HepG2 (cell line): ENCODE results near the gene ARMH1. TPM values are rescaled to one million over a fixed set of nuclear protein-coding genes. Genes with fewer than 3 reads are reported as not detected.

Source experiments
- ATF7 ChIP-seq, 2 experiments: fragments of 450-650 bp in 1 of 2; sonication (generic) in 1 of 2; formaldehyde crosslinking in 1 of 2; IDR thresholded peaks; 2 replicates each; pipeline versions ENCODE4 v1.4.0 to v1.6.1; 2016 to 2020; ENCODE audit warnings: antibody characterized with exemption in 1 of 2, mild to moderate bottlenecking in 1 of 2, missing genetic modification reagents in 1 of 2
- GMEB2 ChIP-seq: IDR thresholded peaks from 2 replicates; pipeline ENCODE4 v1.6.1; 2016; ENCODE audit warnings: missing biosample characterization, missing genetic modification reagents, low read depth
- HDAC6 ChIP-seq: fragments of 200-600 bp; sonication (generic); IDR thresholded peaks from 2 replicates; pipeline ENCODE4 v1.7.0; 2017; ENCODE audit warnings: mild to moderate bottlenecking, antibody characterized with exemption, low read length, low read depth
- HOXA3 ChIP-seq: sonication (generic); formaldehyde crosslinking; IDR thresholded peaks from 2 replicates; pipeline ENCODE4 v1.5.0; 2020; ENCODE audit warnings: missing genetic modification reagents
- LRRFIP1 ChIP-seq: sonication (generic); formaldehyde crosslinking; conservative IDR thresholded peaks from 2 replicates; pipeline ENCODE4 v1.4.0; 2020; ENCODE audit warnings: missing genetic modification reagents
- MAF1 ChIP-seq: sonication (generic); formaldehyde crosslinking; IDR thresholded peaks from 2 replicates; pipeline ENCODE4 v1.5.0; 2020; ENCODE audit warnings: missing genetic modification reagents, borderline replicate concordance
- MTA1 ChIP-seq: sonication (generic); formaldehyde crosslinking; IDR thresholded peaks from 2 replicates; pipeline ENCODE4 v1.4.0; 2020; ENCODE audit warnings: missing genetic modification reagents, mild to moderate bottlenecking, borderline replicate concordance
- PAWR ChIP-seq: sonication (generic); formaldehyde crosslinking; IDR thresholded peaks from 2 replicates; pipeline ENCODE4 v1.4.0; 2020; ENCODE audit warnings: missing genetic modification reagents, mild to moderate bottlenecking, borderline replicate concordance
- RNF219 ChIP-seq: sonication (generic); formaldehyde crosslinking; IDR thresholded peaks from 2 replicates; pipeline ENCODE4 v1.5.0; 2020; ENCODE audit warnings: mild to moderate bottlenecking, missing genetic modification reagents
- SALL1 ChIP-seq: sonication (generic); formaldehyde crosslinking; IDR thresholded peaks from 2 replicates; pipeline ENCODE4 v1.8.0; 2022; ENCODE audit warnings: mild to moderate bottlenecking, missing genetic modification reagents
- STAT5B ChIP-seq: sonication (generic); formaldehyde crosslinking; IDR thresholded peaks from 2 replicates; pipeline ENCODE4 v1.4.0; 2020; ENCODE audit warnings: missing genetic modification reagents
- TBL1XR1 ChIP-seq: fragments of 150-350 bp; IDR thresholded peaks from 2 replicates; pipeline ENCODE4 v1.6.1; 2014; ENCODE audit warnings: borderline replicate concordance, low read length; ENCODE audit not compliant: partially characterized antibody
- YY1 ChIP-seq: IDR thresholded peaks from 2 replicates; pipeline ENCODE4 v1.6.1; 2011; ENCODE audit warnings: low read length, low read depth, moderate library complexity, mild to moderate bottlenecking; ENCODE audit not compliant: insufficient read depth, insufficient replicate concordance
- ZMYM2 ChIP-seq: sonication (generic); formaldehyde crosslinking; IDR thresholded peaks from 2 replicates; pipeline ENCODE4 v1.8.0; 2022; ENCODE audit warnings: mild to moderate bottlenecking, missing genetic modification reagents
- ZNF563 ChIP-seq: sonication (generic); formaldehyde crosslinking; IDR thresholded peaks from 2 replicates; pipeline ENCODE4 v1.8.0; 2022; ENCODE audit warnings: mild to moderate bottlenecking, moderate library complexity, missing genetic modification reagents
- ZNF644 ChIP-seq: IDR thresholded peaks from 2 replicates; pipeline ENCODE4 v1.6.1; 2016; ENCODE audit warnings: low read depth
- ZNF710 ChIP-seq: sonication (generic); formaldehyde crosslinking; IDR thresholded peaks from 2 replicates; pipeline ENCODE4 v1.5.0; 2020; ENCODE audit warnings: mild to moderate bottlenecking, missing genetic modification reagents, borderline replicate concordance
- ZNF75D ChIP-seq: sonication (generic); formaldehyde crosslinking; IDR thresholded peaks from 2 replicates; pipeline ENCODE4 v1.8.1; 2023; ENCODE audit warnings: missing genetic modification reagents, mild to moderate bottlenecking, borderline replicate concordance
- polyA plus RNA-seq, 8 experiments: library from polyadenylated mRNA; depleted of rRNA in 3 of 8; stranded (reverse) in 7 of 8; unstranded in 1 of 8; fragments of >200 nt; fragmentation: Illumina TruSeq in 4 of 8; extraction: Trizol in 4 of 8; gene quantifications; 2 replicates each; pipeline versions ENCODE4 v1.2.1 to v1.2.3, GENCODE V29; 2011 to 2016; ENCODE audit warnings: low read depth in 4 of 8, missing spikeins in 1 of 8, mixed read lengths in 1 of 8; ENCODE audit not compliant: insufficient read depth in 1 of 8
- total RNA-seq, 5 experiments: library from RNA; depleted of rRNA; stranded (reverse); fragments of >200 nt; fragmentation: Illumina TruSeq; extraction: Trizol; gene quantifications; 2 replicates each; pipeline ENCODE4 v1.2.3, GENCODE V29; 2016; ENCODE audit warnings: low read depth in 1 of 5

The ARMH1 gene
- total and polyA plus RNA-seq, 2 of the 13 experiments (the other 11 are each of a cell fraction or from before 2014, with no cell fraction given): 0.69 TPM; not detected in 1

GRCh38 chr1:44681905-44682882 is 7.7 kb downstream of the ARMH1 start (continued):
- TF ChIP-seq RNF219 (CRISPR knock-in tag) (no peak), HOXA3 (CRISPR knock-in tag) (peak; percentile 83), ZNF710 (CRISPR knock-in tag) (peak; percentile 98), TBL1XR1 (peak; percentile 32), LRRFIP1 (CRISPR knock-in tag) (no peak), ZNF75D (no peak), SALL1 (CRISPR knock-in tag) (peak; percentile 93), STAT5B (CRISPR knock-in tag) (no peak), MAF1 (no peak), ZNF563 (no peak), YY1 (peak; percentile 65), GMEB2 (CRISPR knock-in tag) (no peak), ZNF644 (CRISPR knock-in tag) (peak; percentile 95), HDAC6 (no peak), MTA1 (CRISPR knock-in tag) (no peak), ATF7 (IDR thresholded peaks at IDR 0.05) (no peak), ATF7 (CRISPR knock-in tag; IDR thresholded peaks at IDR 0.05) (no peak), PAWR (CRISPR knock-in tag) (no peak), ZMYM2 (CRISPR knock-in tag) (no peak)
